Adipose tissue (tissue), 3 donors: ENCODE measurements around the gene ARMH4. TPM values are rescaled to one million over a fixed set of nuclear protein-coding genes. Genes with fewer than 3 reads are reported as not detected.
"Not testable (repeated sequence)": the region's sequence is repeated elsewhere in the genome, so short reads cannot be mapped to it uniquely, and the experiment has no call there.

Source experiments
- H3K27ac ChIP-seq: one replicate; pipeline ENCODE4 v1.5.1; 2013; ENCODE audit warnings: low read depth, low read length
- WGBS, 3 donors: extraction: QIAGEN DNeasy Blood & Tissue Kit; methylation state at CpG; one replicate each; pipeline ENCODE4 v1.1.7; 2013; 5-methylcytosine and 5-hydroxymethylcytosine counted together
- polyA plus RNA-seq, 3 donors: library from polyadenylated mRNA; stranded (reverse); fragments of 200-250 nt; gene quantifications; one replicate each; pipeline ENCODE4 v1.2.3, GENCODE V29; 2013
- donor health status: healthy with polysubstance abuse.
- donor health status: Bipolar disorder and iron deficiency.
- donor health status: healthy.

ARMH4 gene
- polyA plus RNA-seq, 3 donors: 0.61 to 2.2 (median 1.9) TPM

DNA sequence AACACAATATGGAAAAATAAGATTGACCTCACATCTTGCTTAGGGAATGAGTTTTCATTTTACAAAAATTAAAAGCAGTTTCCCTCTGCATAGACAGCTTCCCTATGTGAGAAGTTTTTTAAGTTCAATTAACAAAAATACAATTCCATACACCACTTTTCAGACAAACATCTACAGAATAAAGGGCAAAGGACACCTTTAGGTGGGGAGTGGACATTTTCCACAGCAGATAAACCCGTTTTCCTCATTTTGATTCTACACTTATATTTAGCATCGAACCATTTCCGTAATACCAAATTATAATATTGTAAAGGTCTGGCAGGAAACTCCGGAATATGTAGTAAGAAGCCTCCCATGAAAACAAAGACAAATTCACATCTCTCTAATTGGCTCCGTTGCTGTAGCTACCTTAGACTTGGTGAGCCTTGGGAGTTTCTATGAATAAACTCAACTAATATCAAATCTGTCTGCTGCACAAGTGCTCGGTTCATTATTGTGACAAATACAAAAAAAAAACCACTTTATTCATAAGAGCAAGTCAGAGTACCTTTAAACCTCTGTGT lies 1.7 kb downstream of the ARMH4 start:
- H3K27ac ChIP-seq: no peak overlapping the region
- WGBS, 3 donors: 79 to 81% (median 79%) methylated on average over 6 of the region's 6 CpGs

DNA sequence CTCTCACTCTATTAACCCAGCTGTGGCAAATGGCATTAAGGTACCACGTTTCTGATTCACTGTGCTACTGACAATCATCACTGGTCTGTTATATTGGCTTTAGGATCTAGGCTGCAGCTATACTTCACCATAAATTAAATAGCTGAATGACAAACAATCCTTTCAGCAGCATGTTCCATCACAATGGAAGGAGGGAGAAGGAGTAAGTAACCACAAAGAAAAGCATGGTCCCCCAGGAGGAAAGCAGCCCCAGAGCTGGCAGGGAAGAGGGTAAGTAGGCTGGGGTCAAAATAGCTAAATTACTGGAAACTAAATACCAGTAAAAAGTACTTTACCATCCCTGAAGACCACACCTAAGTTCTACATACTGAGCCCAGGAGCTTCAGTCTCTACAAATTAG lies 2.8 kb downstream of the ARMH4 start:
- 55 to 87% (median 86%) methylated on average over 1 of the region's 1 CpG for WGBS, 3 donors

DNA sequence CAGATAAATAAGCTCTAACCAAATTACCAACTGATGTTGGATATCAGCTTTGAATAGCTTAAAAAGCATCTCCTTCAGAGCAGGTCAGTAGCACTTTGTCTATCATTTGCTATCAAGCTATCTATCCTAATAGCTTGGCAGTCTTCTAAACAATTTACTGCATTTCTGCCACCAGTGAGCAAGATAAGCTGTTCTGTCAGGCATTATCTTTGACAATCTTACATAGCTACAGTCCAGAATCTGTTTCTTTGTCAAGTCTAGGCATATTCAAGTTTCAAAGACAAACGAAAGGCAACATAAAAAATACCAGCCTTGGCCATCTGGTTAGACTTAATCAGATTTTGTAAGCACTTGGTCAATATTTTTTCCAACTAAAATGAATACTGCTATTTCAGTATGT lies 5.6 kb downstream of the ARMH4 start:
- H3K27ac ChIP-seq: no peak overlapping the region
- 44 to 69% (median 66%) methylated on average over 1 of the region's 1 CpG for WGBS, 3 donors

More for the DNA sequence above, 2.8 kb downstream of the ARMH4 start:
- no peak overlapping the region for H3K27ac ChIP-seq

DNA sequence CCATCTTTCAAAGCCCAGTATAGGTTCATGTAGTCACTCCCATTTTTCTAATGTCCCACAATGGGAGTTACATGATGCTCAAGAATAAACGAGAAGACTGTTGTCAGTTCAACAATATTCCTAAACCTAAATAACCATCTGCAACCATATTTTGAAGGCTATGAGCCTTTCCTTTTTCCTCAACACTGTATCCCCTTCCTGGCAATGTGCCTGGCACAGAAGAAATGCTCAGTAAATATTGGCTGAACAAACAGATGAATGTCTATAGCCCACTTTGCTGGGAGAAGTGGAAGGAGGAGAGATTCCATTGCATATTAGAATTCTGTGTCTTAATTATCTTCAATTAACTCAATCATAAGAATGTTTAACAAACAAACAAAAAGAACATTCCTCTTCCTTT lies 6.1 kb downstream of the ARMH4 start:
- WGBS, 3 donors: 47 to 85% (median 78%) methylated on average over 1 of the region's 1 CpG
- no peak overlapping the region for H3K27ac ChIP-seq

DNA sequence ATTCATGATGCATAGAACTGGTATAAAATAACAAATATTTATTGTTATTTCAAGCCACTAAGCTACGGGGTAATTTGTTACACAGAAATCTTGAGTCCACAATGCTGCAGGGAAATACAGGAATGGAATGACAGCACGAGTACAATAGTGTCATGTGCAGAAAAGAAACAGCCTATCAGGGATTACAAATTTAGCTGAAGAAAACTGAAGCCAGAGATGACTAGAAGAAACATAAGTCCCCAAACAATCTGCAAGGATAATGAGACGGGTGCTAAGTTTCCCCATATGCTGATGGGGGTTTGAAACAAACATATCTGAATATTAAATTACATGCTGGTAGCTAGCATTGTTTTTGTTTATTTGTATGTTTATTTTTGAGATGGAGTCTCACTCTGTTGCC lies 8.9 kb downstream of the ARMH4 start:
- WGBS, 3 donors: 83 to 89% (median 89%) methylated on average over 3 of the region's 3 CpGs
- no peak overlapping the region for H3K27ac ChIP-seq

DNA sequence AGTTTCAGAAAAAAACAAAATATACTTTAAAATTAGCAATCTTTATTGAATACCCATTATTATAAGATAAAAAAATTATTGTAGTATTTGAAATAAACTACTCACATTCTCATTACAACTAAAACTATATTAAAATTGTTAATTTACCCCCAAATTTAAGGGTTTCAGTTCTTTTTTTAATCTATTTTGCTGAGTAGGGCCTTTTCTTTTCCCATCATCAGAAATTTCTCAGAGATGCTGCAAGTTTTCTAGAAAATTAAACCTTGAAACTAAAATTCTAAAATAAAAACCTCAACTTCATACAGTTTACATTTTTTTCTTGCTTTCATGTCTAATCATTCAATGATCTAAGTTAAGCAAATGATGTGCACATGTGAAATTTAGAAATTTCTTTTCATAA lies 10.1 kb downstream of the ARMH4 start:
- H3K27ac ChIP-seq: no peak overlapping the region

DNA sequence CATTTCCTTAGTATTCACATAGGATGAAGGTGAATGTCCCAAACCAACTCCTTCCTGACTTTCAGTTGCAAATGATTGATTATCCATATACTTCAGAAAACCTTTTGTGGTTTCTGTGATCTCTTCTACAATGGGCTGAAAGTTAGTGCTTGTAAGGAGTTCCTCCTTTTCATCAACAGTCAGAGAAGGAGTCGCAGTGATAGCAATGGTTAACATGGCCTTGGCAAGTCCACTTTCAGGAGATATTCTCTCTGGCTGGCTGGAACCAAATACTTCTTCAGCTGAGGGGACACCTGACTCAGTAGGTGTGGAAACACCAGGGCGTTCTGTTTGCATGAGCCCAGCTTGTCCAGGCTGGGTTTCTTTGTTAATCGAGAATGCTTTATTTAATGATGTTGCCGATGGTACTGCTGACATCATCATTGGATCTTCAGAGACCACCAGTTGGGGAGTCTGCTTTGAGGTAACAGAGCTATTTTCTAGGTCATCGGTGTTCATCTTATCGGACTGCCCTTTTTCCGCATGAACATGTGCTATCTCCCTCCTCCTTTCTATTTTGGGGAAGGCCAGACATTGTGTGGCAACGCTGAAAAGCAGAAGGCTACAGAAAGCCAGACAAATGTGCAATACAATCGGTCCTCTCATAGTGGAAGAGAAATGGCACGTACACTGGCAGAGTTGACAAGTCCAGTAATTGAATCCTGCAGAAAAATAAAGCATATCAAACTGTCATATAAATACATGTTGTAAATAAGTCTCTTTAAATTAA lies 13.1 kb downstream of the ARMH4 start:
- H3K27ac ChIP-seq: no peak overlapping the region
- 69 to 90% (median 77%) methylated on average over 10 of the region's 10 CpGs for WGBS, 3 donors

DNA sequence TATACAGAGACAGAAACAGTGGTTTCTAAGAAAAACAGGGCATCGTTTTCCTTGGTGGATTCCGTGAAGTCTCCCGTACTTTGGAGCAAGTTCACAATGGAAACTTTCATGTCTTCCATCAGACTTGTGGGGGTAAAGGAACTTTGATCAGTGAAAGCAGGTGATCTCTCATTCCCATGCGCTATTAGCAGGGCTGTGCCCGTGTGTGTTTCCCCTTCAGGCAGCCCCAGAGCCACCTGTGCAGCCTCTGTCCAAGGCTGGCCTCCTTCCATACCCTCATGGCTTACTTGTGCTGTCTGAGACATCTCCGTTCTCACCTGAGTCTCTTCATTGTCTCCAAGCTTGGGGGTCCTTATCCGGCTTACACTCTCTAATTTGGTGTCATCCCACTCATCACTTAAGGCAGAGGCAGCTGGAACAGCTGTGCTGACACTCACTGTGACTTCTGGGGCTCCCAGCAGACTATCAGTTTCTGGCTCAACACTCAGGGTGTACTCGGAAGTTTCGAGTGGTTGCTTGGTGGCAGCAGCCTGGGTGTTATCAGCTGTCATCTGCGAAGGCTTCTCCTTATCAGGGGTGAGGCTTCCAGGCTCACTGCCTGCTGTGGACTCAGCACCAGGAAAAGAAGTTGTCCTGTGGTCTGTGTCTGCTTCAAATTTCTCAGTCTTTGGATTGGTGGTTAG lies 13.8 kb downstream of the ARMH4 start:
- no peak overlapping the region for H3K27ac ChIP-seq
- WGBS, 3 donors: 70 to 81% (median 76%) methylated on average over 10 of the region's 10 CpGs

DNA sequence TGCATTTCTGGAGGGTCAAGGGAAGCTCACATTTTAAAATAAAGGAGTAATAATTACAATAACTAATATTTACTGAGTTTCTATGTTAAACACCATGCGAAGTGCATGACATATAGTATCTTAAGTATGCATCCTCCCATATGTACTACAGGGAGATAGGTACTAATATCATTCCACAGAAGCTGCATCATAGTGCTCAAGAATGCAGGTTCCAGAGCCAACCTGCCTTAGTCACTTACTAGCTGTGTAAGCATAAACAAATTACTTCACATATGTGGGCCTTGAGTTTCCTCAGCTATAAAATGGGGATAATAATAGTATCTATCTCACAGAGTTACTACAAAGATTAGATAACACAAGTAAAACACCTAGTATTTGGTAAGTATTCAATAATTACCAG lies 18.3 kb downstream of the ARMH4 start:
- no peak overlapping the region for H3K27ac ChIP-seq
- WGBS, 3 donors: 84 to 91% (median 91%) methylated on average over 1 of the region's 1 CpG

DNA sequence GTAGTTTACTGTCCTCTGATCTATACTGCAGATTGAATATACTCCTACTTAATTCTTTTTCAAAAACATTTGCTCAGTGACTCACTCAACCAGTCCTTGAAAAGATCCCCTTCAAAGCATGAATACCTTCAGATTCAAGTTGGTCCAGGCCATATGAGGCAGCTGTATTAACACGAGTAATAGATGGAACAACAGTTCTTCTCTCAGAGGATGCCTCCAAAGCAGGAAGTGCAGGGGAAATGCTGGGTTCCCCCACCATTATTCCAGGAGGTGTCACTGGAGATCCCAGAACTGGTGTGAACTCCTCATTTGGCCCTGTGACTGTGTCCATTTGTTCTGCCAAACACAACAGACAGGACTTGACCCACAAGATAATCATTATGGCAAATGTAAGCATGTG lies 20.6 kb downstream of the ARMH4 start:
- no peak overlapping the region for H3K27ac ChIP-seq
- 58 to 83% (median 61%) methylated on average over 1 of the region's 1 CpG for WGBS, 3 donors

DNA sequence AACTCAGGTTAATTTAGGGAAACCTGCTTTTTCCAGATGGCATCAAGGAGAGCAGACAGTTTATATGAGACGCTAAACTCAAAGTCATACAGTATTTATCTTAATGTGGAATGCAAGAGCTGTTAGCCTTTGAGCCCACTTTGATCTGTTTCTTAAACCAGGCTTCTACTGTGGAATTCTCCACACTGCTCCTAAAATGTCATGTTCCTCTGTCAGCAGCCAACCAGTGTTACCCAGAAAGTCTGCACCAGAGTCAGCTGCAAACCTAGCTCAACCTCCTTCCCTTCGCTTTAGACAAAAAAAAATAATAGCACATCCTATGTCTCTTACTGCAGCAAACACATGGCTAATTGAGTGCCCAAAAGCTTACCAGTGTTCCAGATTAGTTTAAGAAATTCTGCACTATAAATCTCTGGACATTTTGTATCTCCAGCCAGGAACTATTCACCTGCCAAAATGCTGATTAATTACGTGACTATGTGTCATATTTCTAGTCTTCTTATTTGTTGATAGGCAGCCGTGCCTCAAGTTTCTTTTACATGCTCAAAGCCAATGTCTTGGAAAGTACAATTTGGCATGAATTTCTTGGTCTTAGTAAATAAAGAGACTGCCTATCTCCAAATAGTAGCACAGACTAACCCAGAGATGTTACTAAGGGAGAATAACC lies 21.8 kb downstream of the ARMH4 start:
- H3K27ac ChIP-seq: no peak overlapping the region
- WGBS, 3 donors: 79 to 87% (median 85%) methylated on average over 4 of the region's 4 CpGs

DNA sequence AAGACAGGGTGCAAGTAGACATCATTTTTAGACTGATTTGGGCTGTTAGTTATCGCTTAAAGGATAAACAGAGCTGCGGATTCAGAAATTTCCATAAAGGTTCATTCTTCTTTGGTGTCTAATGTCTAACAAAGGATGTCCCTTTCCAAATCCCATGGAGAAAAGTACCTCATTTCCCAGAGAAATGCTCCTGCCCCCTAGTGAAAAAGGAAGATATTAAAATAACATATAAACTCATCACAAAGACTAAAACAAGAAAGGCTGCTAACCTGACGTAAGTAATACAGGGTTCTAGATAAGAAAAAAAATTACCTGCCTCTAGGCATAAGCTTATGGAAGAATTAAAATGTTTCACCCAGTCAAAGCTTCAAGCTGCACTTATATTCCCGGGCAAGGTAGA lies 22.8 kb downstream of the ARMH4 start:
- no peak overlapping the region for H3K27ac ChIP-seq
- WGBS, 3 donors: 95 to 96% (median 96%) methylated on average over 4 of the region's 4 CpGs

DNA sequence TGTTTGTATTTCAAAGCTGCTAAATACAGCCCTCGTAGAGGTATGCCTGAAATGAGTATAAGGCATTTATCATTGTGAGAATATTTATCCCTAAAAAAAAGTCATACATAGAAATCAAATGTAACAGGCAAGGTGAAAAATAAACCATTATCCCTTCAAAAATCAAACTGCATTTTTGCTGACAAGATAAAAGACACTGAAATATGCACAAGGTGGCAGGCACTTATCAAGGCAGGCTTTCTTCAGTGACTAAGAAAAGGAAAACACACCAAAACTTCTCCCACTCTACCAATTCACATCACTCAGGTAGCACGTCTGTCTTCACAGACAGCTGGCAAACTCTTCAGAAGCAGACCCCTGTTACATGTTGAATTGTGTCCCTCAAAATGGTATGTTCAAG lies 23.6 kb downstream of the ARMH4 start:
- WGBS, 3 donors: 91 to 95% (median 93%) methylated on average over 2 of the region's 2 CpGs
- H3K27ac ChIP-seq: no peak overlapping the region

DNA sequence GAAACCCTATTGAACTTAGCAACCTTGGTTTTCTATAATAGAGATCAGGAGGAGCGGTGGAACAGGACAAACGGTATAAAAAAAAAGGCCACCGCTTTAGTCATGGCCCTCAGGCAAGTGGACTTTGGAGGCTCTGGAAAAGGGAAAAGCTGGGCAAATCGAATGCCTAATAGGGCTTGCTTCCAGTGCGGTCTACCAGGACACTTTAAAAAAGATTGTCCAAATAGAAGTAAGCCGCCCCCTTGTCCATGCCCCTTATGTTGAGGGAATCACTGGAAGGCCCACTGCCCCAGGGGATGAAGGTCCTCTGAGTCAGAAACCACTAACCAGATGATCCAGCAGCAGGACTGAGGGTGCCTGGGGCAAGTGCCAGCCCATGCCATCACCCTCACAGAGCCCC lies 29.5 kb downstream of the ARMH4 start:
- 74 to 98% (median 94%) methylated on average over 6 of the region's 6 CpGs for WGBS, 3 donors
- not testable (repeated sequence) for H3K27ac ChIP-seq

DNA sequence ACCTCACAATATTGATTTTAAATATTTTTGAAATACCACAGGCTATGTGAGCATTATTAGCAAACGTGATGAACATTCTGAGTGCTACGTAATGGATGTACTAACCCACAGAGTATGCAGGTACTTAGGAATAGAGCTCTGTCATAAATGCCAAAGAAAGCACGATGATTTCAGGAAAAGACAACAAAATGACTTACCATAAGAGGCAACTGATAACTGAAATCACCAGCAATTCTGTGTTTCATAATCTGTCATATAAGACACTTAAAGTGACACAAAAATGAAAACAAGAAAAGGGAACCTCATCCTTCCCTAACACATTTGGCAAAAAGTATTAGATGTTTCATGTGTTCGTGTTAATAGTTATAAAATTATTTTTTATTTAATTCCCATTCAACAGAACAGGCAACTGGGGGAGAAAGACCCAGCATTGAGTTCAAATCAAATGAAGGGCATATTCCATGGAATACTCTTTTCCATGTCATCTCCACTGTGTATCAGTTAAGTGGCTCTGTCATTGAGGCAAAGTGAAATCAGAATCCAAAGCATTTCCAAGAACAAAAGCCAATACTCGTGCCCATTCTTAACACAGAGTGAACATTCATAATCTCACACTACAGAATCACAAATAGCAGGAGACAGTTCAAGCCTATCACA lies 30.4 kb downstream of the ARMH4 start:
- H3K27ac ChIP-seq: no peak overlapping the region
- WGBS, 3 donors: 74 to 80% (median 77%) methylated on average over 5 of the region's 5 CpGs

DNA sequence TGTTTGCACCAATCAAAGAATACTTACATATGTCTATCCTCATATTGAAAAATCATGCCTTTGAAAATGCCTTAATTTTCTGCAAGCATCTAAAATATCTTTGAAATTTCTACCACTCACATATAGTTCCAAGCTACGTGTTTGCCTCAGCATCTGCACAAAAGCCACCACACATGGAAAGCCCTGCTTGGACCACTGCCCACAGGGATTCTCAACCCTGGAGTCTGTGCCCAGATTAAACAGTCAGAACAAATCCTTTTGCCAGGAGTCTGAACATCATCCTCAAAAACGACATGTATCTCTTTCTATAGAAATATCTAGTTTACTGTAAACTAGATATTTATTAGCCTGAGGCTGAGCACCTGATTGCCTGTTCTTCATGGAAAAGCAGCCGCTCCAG lies 32.6 kb downstream of the ARMH4 start:
- 73 to 89% (median 81%) methylated on average over 3 of the region's 3 CpGs for WGBS, 3 donors
- H3K27ac ChIP-seq: no peak overlapping the region

DNA sequence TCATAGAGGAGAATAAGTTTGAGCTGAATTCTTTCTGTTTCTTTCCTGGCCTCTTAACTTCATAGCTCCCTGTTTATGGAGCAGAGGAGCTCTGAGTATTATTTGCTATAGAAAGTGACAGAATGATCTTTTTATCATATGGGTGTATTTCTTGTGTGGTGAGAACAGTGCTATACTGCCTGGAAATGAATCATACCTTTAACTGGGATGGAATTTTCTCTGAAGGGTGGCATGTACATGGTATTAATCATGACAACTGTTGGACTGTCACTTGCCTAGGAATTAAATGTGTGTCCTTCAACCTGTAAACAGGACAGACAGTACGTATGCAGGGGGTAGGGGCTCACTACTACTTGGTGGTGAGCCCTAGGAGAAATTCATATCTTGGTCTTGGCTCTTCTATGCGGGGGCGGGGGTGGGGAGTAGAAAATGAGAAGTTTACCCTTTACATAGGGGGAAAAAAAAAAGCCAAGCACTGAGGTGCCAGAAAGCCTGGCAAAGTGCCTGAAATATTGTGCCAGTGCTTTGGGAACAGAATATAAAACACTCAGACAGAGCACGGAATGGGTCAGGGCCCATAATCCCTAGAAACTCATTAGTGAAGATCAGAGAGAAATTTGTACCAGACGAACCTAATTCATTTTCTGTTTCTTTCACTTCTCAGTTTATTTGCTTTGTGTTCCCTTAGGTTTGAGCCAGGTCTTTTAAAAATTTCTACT lies 33.8 kb downstream of the ARMH4 start:
- H3K27ac ChIP-seq: no peak overlapping the region
- 69 to 82% (median 81%) methylated on average over 5 of the region's 5 CpGs for WGBS, 3 donors

DNA sequence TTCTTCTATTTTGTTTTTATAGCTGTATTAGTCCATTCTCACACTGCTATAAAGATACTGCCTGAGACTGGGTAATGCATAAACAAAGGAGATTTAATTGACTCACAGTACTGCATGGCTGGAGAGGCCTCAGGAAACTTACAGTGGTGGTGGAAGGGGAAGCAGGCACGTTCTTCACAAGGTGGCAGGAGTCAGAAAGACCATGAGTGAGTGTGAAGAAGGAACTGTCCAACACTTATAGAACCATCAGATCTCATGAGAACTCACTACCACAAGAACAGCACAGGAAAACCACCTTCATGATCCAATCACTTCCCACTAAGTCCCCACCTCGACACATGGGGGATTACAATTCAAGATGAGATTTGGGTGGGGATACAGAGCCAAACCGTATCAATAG lies 42.3 kb downstream of the ARMH4 start:
- H3K27ac ChIP-seq: no peak overlapping the region
- 44 to 55% (median 44%) methylated on average over 3 of the region's 3 CpGs for WGBS, 3 donors
